ENCODE data around the gene ST3GAL4.

GRCh38 chr11:126405906-126406305 lies 50.4 kb downstream of the ST3GAL4 start:
- TF ChIP-seq, protein P1, sequence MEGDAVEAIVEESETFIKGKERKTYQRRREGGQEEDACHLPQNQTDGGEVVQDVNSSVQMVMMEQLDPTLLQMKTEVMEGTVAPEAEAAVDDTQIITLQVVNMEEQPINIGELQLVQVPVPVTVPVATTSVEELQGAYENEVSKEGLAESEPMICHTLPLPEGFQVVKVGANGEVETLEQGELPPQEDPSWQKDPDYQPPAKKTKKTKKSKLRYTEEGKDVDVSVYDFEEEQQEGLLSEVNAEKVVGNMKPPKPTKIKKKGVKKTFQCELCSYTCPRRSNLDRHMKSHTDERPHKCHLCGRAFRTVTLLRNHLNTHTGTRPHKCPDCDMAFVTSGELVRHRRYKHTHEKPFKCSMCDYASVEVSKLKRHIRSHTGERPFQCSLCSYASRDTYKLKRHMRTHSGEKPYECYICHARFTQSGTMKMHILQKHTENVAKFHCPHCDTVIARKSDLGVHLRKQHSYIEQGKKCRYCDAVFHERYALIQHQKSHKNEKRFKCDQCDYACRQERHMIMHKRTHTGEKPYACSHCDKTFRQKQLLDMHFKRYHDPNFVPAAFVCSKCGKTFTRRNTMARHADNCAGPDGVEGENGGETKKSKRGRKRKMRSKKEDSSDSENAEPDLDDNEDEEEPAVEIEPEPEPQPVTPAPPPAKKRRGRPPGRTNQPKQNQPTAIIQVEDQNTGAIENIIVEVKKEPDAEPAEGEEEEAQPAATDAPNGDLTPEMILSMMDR (IDR thresholded peaks at IDR 0.05), result no peak
- no peak for TF ChIP-seq POLR2A (IDR thresholded peaks at IDR 0.05)

Data from testis (tissue), 2 donors.